AG04449 (cell line): ENCODE measurements around the gene XAGE2.

Experiments used
- CTCF ChIA-PET: fragments of 350-600 bp; formaldehyde crosslinking; extraction: SDS; loops from one replicate; lab custom pipeline; 2021; ENCODE audit warnings: antibody characterized with exemption; lab: Yijun Ruan, JAX
- POLR2A ChIA-PET: fragments of 400-600, 350-600 bp; formaldehyde crosslinking; extraction: SDS; loops from one replicate; lab custom pipeline; 2020; ENCODE audit warnings: antibody characterized with exemption, inconsistent platforms; lab: Yijun Ruan, JAX
- DNase-seq: peaks from one replicate; pipeline ENCODE4 v3.0.0-alpha.2; 2010; ENCODE audit warnings: low read depth, low spot score
- H3K4me3 ChIP-seq: 2 replicates; pipeline ENCODE4 v1.5.1; 2011; ENCODE audit warnings: low read depth, mild to moderate bottlenecking, control low read depth, low read length
- TF ChIP-seq, protein P1 (sequence below): IDR thresholded peaks from one replicate; pipeline ENCODE4 v1.5.1; 2011; ENCODE audit warnings: mild to moderate bottlenecking, moderate library complexity, low read length, control low read depth, inconsistent platforms; ENCODE audit not compliant: insufficient read depth; ENCODE audit errors: missing control alignments

XAGE2 gene

DNA sequence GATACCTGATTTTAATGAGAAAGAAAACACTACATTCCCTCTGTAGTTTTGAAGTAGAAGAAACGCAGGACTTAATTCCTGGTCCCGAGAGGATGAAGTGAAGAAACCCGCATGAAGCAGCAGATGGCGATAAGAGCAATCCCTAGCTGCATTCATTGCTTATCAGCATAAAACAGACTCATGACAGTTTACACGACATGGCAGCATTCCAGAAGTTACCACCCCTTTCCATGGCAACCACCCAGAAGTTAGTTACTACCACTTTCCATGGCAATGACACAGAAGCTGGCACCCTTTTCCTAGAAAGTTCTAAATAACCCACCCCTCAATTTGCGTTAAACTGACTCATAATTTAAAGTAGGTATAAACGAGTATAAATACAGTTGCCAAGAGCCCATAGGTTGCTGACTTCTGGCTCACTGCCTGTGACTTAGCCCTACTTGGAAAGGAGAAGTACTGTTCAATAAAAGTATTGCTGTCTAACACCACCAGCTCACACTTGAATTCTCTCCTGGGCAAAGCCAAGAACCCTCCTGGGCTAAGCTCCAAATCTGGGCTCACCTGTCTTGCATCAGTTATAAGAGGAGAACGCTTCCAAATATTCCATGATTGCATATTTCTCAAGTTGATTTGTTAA, 5.5 kb upstream of the XAGE2 start:
- CTCF ChIA-PET, result no interaction called here
- DNase-seq, result no peak
- POLR2A ChIA-PET, result no interaction called here
- H3K4me3 ChIP-seq, result no peak overlapping the region
- TF ChIP-seq, protein P1, sequence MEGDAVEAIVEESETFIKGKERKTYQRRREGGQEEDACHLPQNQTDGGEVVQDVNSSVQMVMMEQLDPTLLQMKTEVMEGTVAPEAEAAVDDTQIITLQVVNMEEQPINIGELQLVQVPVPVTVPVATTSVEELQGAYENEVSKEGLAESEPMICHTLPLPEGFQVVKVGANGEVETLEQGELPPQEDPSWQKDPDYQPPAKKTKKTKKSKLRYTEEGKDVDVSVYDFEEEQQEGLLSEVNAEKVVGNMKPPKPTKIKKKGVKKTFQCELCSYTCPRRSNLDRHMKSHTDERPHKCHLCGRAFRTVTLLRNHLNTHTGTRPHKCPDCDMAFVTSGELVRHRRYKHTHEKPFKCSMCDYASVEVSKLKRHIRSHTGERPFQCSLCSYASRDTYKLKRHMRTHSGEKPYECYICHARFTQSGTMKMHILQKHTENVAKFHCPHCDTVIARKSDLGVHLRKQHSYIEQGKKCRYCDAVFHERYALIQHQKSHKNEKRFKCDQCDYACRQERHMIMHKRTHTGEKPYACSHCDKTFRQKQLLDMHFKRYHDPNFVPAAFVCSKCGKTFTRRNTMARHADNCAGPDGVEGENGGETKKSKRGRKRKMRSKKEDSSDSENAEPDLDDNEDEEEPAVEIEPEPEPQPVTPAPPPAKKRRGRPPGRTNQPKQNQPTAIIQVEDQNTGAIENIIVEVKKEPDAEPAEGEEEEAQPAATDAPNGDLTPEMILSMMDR, result no peak

DNA sequence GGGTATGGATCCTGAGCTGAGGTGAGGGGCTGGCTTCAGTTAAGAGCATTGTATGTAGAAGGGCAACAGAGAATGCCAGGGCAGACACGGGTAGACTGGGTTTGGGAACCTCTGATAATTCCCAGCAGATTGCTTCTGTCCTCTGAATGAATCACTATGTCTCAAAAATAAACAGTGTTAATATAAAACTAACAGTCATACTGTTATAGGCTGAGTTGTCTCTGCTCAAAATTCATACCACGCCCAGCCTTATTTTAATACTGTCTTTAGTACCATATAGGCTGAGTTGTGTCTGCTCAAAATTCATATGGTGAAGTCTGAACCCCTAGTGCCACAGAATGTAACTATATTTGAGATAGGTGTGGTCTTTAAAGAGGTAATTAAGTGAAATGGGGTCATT, 10.0 kb downstream of the XAGE2 start:
- TF ChIP-seq, protein P1, result no peak
- no peak for DNase-seq
- no peak overlapping the region for H3K4me3 ChIP-seq
- CTCF ChIA-PET, result no interaction called here
- POLR2A ChIA-PET, result no interaction called here

DNA sequence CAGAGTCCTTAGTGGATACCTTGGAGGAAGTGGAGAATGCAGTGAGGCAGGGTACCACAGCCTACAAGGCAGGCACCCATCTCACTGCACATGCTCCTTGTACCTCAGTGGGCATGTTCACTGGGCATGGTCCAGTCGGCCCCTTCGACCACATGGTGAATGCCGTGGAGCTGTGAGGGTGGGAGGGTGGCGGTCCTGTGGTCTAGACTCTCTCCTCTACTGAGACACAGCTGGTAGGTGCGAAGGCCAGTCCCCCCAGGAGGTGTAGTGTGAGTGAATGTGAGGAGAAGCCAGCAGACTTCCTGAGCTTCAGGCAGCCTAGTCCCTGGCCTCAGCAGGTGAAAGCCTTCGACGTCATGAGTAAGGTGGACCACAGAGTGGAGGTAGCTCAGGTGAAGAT, 12.2 kb downstream of the XAGE2 start:
- DNase-seq, result no peak
- CTCF ChIA-PET, result no interaction called here
- no peak overlapping the region for H3K4me3 ChIP-seq
- TF ChIP-seq, protein P1, result no peak
- POLR2A ChIA-PET, result no interaction called here

DNA sequence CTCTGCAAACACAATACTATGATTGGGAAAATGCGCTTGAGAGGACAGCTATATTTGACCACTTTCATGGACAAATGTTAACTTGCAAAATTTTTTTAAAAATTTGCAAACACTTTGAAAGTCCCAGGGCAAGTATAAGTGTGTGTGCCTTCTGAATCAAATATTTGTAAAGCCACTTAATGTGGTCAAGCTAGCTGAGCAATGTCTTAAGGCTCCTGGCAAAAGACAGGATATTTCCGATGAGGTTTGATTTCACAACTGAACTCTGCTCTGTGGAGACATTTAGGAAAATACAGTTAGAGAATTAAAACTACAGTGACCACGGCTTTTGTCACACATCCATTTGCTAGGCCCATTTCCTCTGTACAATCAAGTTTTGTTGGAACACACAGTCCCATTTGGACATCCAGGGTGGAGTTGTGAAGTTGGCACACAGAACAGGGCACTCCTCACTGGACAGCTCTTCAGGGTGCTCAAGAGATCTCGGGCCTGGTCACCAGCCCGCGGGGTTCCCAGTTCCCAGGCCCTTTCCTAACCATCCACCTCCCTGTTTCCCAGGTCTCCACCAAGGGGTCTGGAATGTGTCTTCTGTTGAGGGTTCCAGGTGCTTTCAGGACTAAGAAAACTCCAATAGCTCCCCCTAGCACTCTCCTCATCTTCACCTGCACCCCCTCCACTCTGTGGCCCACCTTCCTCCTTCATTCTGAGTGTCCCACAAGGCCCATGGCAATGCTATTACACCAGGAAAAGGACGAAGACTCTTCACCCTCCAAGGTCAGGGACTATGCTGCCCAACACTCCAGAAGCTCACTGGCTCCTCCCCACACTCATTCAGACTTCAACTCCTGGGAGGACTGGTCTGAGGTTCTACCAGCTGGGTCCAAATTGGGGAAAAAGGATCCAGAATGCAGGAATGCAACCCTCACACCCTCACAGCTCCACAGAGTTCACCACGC, 41.9 kb downstream of the XAGE2 start:
- ChIA-PET POLR2A (no interaction called here), CTCF (no interaction called here)
- TF ChIP-seq, protein P1, result no peak
- DNase-seq, result no peak
- H3K4me3 ChIP-seq, result no peak overlapping the region

DNA sequence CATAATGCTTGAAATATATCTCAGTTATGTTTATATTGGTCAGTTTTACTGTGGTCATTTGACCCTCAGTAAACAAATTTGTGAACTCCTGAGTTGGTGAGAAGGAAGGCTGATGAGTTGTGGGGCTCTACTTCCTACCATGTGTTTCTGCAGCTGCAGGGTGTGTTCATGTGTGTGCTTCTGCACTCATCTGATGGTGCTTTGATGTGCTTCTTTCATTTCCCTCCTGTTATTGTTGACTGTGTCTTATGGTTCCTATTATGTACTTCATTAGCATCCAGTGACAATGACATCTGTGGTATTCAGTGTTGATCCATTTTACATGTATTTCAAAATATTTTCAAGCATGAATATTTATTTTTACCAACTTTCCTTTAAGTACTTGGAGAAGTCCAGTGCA, 46.5 kb downstream of the XAGE2 start:
- no peak overlapping the region for H3K4me3 ChIP-seq
- DNase-seq, result no peak
- ChIA-PET POLR2A (no interaction called here), CTCF (no interaction called here)
- TF ChIP-seq, protein P1, result no peak

DNA sequence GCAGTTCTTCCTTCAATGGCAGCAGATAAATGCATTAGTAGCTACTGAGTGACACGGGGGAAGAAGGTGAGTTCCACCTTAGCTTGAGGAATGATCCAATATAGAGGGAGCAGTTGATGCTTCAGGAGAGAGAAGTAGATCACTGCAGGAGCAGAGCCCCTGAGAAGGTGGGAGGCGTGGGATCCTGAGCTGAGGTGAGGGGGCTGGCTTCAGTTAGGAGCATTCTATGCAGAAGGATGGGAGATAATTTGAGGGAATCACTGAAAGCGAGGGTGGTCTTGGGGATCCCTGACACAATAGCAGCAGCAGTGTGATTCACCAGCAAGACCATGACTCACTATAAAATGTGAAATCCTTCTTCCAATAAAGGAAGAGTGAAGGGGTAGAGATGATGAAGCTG, 48.0 kb downstream of the XAGE2 start:
- TF ChIP-seq, protein P1, result no peak
- no peak for DNase-seq
- H3K4me3 ChIP-seq, result no peak overlapping the region
- ChIA-PET POLR2A (no interaction called here), CTCF (no interaction called here)
